Measurements from ENCODE around the gene TCEANC2.
"Not testable (repeated sequence)": the region's sequence is repeated elsewhere in the genome, so short reads cannot be mapped to it uniquely, and the experiment has no call there.

The TCEANC2 gene

DNA sequence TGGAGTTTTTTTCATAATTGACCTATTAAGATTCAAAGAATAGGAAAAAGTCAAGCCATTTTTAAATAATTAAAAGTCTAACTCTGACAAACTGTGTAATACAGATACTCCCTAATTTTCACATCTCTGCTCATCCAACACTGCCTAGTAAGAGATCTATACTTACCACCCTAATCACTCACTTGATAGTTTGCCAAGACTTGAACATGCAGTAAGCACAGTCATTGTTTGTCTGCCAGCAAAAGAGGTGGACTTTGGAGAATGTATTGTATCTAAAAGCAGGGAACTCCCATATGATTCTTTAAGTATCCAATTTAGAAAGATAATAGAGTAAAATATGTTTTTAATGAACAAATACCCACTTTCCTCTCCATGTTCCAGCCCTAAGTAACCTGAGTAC is 15.9 kb upstream of the TCEANC2 start:
- no peak overlapping the region for H3K27ac ChIP-seq
- TF ChIP-seq, protein P1, sequence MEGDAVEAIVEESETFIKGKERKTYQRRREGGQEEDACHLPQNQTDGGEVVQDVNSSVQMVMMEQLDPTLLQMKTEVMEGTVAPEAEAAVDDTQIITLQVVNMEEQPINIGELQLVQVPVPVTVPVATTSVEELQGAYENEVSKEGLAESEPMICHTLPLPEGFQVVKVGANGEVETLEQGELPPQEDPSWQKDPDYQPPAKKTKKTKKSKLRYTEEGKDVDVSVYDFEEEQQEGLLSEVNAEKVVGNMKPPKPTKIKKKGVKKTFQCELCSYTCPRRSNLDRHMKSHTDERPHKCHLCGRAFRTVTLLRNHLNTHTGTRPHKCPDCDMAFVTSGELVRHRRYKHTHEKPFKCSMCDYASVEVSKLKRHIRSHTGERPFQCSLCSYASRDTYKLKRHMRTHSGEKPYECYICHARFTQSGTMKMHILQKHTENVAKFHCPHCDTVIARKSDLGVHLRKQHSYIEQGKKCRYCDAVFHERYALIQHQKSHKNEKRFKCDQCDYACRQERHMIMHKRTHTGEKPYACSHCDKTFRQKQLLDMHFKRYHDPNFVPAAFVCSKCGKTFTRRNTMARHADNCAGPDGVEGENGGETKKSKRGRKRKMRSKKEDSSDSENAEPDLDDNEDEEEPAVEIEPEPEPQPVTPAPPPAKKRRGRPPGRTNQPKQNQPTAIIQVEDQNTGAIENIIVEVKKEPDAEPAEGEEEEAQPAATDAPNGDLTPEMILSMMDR (IDR thresholded peaks at IDR 0.05): no peak
- peaks cover 100% of the 10 kb centered on the region for H3K36me3 ChIP-seq
- no peak overlapping the region for H3K4me3 ChIP-seq (ENCODE audit: low read depth in 1 of 2, low read length in 1 of 2)
- H3K9me3 ChIP-seq: no peaks in the 10 kb centered on the region
- H3K4me1 ChIP-seq (ENCODE audit: control insufficient read depth in 1 of 2, insufficient read depth in 1 of 2, low read depth in 1 of 2, low read length in 1 of 2): no peaks in the 10 kb centered on the region
- H3K27me3 ChIP-seq: no peaks in the 10 kb centered on the region

DNA sequence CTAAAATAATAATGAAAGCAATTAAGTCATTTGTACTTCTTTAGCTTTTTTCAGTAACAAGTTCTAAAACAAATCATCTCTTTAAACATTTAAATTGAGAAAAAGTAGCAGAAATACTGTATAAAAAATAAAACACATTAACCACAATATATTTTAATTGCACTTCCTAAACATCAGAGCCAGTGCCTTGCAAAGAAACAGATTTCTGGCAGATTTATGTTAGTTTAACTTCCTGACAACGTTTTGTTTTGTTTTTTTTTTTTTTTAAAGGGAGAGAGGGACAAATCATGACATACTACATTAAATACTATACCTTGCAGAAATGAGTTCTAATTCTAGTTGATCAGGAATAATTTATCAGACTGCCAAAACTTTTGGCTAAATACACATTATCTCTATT is 11.6 kb upstream of the TCEANC2 start:
- Histone ChIP-seq H3K4me1 (ENCODE audit: control insufficient read depth in 1 of 2, insufficient read depth in 1 of 2, low read depth in 1 of 2, low read length in 1 of 2) (no peaks in the 10 kb centered on the region), H3K36me3 (peaks cover 94% of the 10 kb centered on the region), H3K4me3 (ENCODE audit: low read depth in 1 of 2, low read length in 1 of 2) (no peak overlapping the region), H3K9me3 (no peaks in the 10 kb centered on the region), H3K27ac (no peak overlapping the region), H3K27me3 (no peaks in the 10 kb centered on the region)
- TF ChIP-seq, protein P1 (IDR thresholded peaks at IDR 0.05): no peak

DNA sequence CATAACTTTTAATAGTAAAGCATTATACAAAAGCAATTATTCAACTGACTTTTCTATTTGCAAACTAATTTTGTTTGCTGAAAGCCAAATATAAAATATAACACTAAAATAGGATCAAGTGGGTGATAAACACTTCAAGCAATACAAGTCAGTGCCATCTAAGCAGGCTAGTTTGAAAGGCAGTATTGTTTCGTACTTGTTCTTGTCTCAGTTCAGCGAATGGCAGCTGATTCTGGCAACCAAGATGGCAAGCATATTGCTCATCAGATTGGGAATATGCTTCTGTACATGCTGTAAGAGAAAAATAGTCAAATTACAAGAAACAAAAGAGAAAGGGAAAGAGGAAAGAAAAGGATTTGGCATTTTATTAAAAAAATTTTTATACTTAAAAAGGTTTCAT is 7.9 kb upstream of the TCEANC2 start:
- TF ChIP-seq, protein P1 (IDR thresholded peaks at IDR 0.05): no peak

DNA sequence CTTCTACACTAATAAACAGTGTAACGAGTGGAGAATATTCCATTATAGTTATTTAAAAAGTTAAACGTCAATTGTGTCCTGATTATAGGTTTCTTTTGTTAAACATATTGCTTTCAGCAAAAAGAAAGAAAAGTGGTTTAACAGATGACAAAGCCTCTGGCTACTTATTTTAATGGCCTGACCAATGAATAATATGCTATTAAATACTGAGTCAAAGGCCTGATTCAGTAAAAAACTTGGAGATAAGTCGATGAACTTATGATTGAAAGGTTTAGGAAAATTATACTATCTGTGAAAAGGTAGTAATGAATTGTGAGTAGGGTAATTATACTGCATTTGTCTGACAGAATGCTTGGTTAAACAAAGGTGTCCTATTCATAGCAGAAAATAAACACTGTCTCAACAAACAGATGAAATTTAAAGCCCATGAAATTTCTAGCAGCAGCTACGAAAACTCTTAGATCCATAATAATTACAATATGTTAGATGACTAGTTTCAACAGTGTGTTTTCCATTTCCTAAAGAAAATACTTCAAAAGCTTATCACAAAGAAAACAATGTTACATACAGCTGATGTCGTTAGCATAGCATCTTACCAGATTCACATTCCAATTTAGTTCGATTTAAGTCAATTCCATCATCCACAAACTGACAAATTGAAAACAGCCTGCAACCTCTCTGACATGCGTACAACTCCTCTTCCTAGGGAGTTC is 6.6 kb upstream of the TCEANC2 start:
- no peaks in the 10 kb centered on the region for H3K9me3 ChIP-seq
- peaks cover 43% of the 10 kb centered on the region for H3K36me3 ChIP-seq
- TF ChIP-seq, protein P1 (IDR thresholded peaks at IDR 0.05): no peak
- peaks cover 11 to 34% of the 10 kb centered on the region in 2 experiments for H3K4me1 ChIP-seq (ENCODE audit: control insufficient read depth in 1 of 2, insufficient read depth in 1 of 2, low read depth in 1 of 2, low read length in 1 of 2)
- no peaks in the 10 kb centered on the region for H3K27me3 ChIP-seq
- no peak overlapping the region for H3K4me3 ChIP-seq (ENCODE audit: low read depth in 1 of 2, low read length in 1 of 2)
- peak overlapping the region; percentile 47 for H3K27ac ChIP-seq

More for the DNA sequence above, 7.9 kb upstream of the TCEANC2 start:
- Histone ChIP-seq H3K27me3 (no peaks in the 10 kb centered on the region), H3K4me1 (ENCODE audit: control insufficient read depth in 1 of 2, insufficient read depth in 1 of 2, low read depth in 1 of 2, low read length in 1 of 2) (peaks cover 0 to 23% of the 10 kb centered on the region in 2 experiments), H3K36me3 (peaks cover 57% of the 10 kb centered on the region), H3K27ac (no peak overlapping the region), H3K9me3 (no peaks in the 10 kb centered on the region), H3K4me3 (ENCODE audit: low read depth in 1 of 2, low read length in 1 of 2) (no peak overlapping the region)

DNA sequence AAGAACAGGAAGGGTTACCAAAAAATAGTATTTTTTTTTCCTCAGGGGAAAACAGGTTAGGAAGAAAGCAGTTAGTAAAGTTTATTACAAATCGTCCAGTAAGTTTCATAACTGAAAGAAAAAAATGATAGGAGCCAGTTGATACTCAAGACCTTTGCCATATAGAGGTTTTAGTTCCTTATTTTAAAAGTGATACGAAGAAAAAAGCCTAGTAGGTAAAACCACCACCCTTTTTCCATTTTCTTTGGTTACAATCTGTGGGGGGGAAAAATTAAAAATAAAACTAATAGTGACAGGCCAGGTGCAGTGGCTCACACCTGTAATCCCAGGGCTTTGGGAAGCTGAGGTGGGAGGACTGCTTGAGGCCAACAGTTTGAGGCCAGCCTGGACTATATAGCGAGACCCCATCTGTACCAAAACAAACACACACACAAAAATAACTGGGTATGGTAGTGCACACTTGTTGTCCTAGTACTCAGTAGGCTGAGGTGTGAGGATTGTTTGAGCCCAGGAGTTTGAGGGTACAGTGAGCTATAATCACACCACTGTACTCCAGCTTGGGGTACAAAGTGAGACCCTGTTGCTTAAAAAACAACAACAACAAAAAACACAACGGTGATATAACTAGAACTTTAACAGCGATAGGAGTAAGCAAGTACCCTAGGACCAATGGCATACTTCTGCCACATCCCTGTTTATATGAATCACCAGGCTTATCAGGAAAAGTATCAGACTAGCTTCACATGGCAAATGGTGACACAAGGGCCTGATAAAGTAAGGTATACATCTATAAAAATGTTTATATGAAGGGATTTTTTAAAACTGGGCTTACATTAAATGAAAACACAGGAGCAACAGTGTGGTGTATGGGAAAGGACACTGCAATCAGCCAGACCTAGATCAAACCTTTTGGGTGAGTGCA is 5.8 kb upstream of the TCEANC2 start:
- Histone ChIP-seq H3K36me3 (peaks cover 35% of the 10 kb centered on the region), H3K27ac (peak overlapping the region; percentile 47), H3K9me3 (no peaks in the 10 kb centered on the region), H3K4me3 (ENCODE audit: low read depth in 1 of 2, low read length in 1 of 2) (no peak overlapping the region), H3K4me1 (ENCODE audit: control insufficient read depth in 1 of 2, insufficient read depth in 1 of 2, low read depth in 1 of 2, low read length in 1 of 2) (peaks cover 16 to 40% of the 10 kb centered on the region in 2 experiments), H3K27me3 (no peaks in the 10 kb centered on the region)
- TF ChIP-seq, protein P1 (IDR thresholded peaks at IDR 0.05): no peak

DNA sequence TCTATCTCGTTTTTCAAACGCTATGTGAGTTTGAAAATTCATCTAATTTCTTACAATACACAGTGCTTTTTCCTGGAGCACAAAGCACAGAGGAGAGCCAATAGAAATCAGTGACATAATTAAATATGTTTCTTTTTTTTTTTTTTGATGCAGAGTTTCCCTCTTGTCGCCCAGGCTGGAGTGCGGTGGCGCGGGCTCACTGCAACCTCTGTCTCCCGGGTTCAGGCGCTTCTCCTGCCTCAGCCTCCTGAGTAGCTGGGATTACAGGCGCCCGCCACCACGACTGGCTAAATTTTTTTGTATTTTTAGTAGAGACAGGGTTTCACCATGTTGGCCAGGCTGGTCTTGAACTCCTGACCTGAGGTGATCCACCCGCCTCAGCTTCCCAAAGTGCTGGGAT is 3.0 kb upstream of the TCEANC2 start:
- H3K9me3 ChIP-seq: not testable (repeated sequence)

More for the DNA sequence above, 3.0 kb upstream of the TCEANC2 start:
- H3K4me3 ChIP-seq (ENCODE audit: low read depth in 1 of 2, low read length in 1 of 2); H3K27ac ChIP-seq; H3K27me3 ChIP-seq: not testable (repeated sequence)
- peaks cover 31 to 52% of the 10 kb centered on the region in 2 experiments for H3K4me1 ChIP-seq (ENCODE audit: control insufficient read depth in 1 of 2, insufficient read depth in 1 of 2, low read depth in 1 of 2, low read length in 1 of 2)
- peaks cover 11% of the 10 kb centered on the region for H3K36me3 ChIP-seq
